Activated B cell treated with CpG ODN at 0.5 μM for 24 hours (primary cell): ENCODE results near the gene NOSTRIN. TPM values are rescaled to one million over a fixed set of nuclear protein-coding genes. Genes with fewer than 3 reads are reported as not detected.

Experiments used
- ATAC-seq: fragments of 200-7000 bp; cut with Tn5 transposase; one replicate; pipeline ENCODE4 v1.10.0; 2021; ENCODE audit warnings: low read depth, mild to moderate bottlenecking, moderate library complexity
- CTCF ChIA-PET: fragments of 350-600 bp; sonication (Branson Sonifier 250); formaldehyde crosslinking; loops from one replicate; lab custom pipeline; 2021; ENCODE audit warnings: antibody characterized with exemption; lab: Charles Lee
- POLR2A ChIA-PET: fragments of 350-600 bp; sonication (Branson Sonifier 250); formaldehyde crosslinking; loops from one replicate; lab custom pipeline; 2021; ENCODE audit warnings: antibody characterized with exemption; lab: Charles Lee
- DNase-seq: peaks from one replicate; pipeline ENCODE4 v3.0.0; 2022
- H3K27ac Mint-ChIP-seq: one replicate; pipeline ENCODE4 v1.8.0; 2020; ENCODE audit warnings: mixed read lengths
- H3K27me3 Mint-ChIP-seq: one replicate; pipeline ENCODE4 v1.8.0; 2021; ENCODE audit warnings: mixed read lengths
- H3K36me3 Mint-ChIP-seq: one replicate; pipeline ENCODE4 v1.8.0; 2021; ENCODE audit warnings: low read depth, mixed read lengths
- H3K4me1 Mint-ChIP-seq: one replicate; pipeline ENCODE4 v1.8.0; 2021; ENCODE audit warnings: mixed read lengths
- H3K4me3 Mint-ChIP-seq: one replicate; pipeline ENCODE4 v1.8.0; 2020; ENCODE audit warnings: mild to moderate bottlenecking, mixed read lengths
- H3K9me3 Mint-ChIP-seq: one replicate; pipeline ENCODE4 v1.8.0; 2020; ENCODE audit warnings: mixed read lengths
- CTCF ChIP-seq: fragments of 200-600 bp; IDR thresholded peaks from one replicate; pipeline ENCODE4 v1.8.0; 2022; ENCODE audit warnings: antibody characterized with exemption, mild to moderate bottlenecking
- intact Hi-C: fragments of 100-400 bp; cut with micrococcal nuclease; formaldehyde crosslinking; loops from one replicate; pipeline ENCODE4 v1.15.1; 2024
- total RNA-seq: library from RNA; stranded (reverse); gene quantifications from 2 replicates; pipeline ENCODE4 v1.2.3, GENCODE V29; 2022

NOSTRIN gene
- total RNA-seq, 1 donor from 2014 or later = not detected

- intact Hi-C loops = no loop called here
- Mint-ChIP-seq H3K36me3 (no peaks in the 10 kb centered on the region), H3K9me3 (no peaks in the 10 kb centered on the region), H3K4me1 (peaks cover 3% of the 10 kb centered on the region), H3K4me3 (no peak overlapping the region), H3K27ac (no peak overlapping the region), H3K27me3 (no peaks in the 10 kb centered on the region)
- DNase-seq (no peak), ATAC-seq (no peak)
- TF ChIP-seq CTCF = no peak
- CTCF ChIA-PET = no interaction called here
- POLR2A ChIA-PET = no interaction called here
Observed at GRCh38 chr2:168884975-168885374, 82.5 kb downstream of the NOSTRIN start.

DNA sequence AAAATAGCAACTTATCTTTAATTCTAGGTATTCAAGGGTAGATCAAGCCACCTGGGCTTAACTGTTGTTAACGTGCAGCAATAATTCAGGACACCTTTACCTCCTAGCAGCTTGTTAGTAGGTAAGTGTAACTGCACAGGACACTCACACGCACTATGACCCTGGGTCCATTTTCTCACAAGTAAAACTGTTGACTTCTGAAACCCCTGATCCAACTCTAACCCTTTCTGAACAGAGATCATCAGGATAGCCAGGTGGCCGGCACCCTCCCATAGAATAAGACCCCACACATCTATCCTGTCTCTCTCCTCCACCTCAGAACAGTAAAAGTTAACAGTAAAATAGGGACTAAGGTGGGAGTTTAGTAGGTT, 87.2 kb downstream of the NOSTRIN start:
- no peak for TF ChIP-seq CTCF
- Mint-ChIP-seq H3K36me3 (peaks cover 3% of the 10 kb centered on the region), H3K4me3 (peak overlapping the region; percentile 91), H3K4me1 (peaks cover 11% of the 10 kb centered on the region), H3K27ac (no peak overlapping the region), H3K9me3 (no peaks in the 10 kb centered on the region), H3K27me3 (peaks cover 5% of the 10 kb centered on the region)
- ATAC-seq (no peak), DNase-seq (no peak)
- ChIA-PET POLR2A (no interaction called here), CTCF (no interaction called here)
- intact Hi-C loops = loop anchor here (5.0 to 10.0 kb wide), 2 partner anchors 175 to 432 kb away; partner anchors contain the start of gene CERS6

DNA sequence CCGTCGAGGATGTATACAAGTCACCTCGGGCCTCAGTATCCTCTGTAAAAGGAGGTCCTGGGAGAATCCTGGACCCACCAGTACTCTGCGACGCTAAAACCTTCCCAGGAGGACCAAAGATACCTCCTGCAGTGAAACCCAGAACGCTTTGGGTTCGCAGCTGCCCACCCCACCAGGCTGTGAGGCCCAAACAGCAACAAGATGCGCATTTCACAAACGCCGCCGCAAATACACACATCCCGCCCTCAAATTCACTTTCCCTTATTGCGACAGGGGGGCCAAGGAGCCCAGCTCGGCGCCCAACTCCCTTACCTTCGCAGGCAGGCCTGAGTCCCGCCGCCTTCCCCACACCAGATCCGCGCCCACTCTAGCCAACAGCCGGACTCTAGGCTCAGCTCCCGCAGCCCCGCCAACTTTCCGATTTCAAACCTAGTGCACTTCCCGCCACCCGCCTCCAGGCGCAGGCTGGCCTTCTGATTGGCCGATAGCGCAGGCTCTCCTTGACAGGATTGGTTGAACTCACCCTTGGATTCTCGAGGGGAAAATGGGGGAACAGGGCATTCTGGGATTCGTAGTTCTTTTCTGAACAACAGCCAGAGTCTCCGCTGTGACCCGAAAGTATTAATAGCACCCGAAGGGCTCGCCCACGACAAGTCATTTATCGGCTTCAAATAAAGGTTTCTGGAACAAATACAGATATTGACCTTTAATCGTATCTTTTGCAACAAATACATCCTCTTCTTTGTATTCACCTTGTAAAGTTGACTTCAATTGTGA, 87.8 kb downstream of the NOSTRIN start, which contains the start of gene SPC25:
Gene SPC25, minus strand, starts transcription at position 425 of the 777 bp plus-strand sequence. CDS start 911 bp downstream, outside the sequence.
- Mint-ChIP-seq H3K4me1 (peaks cover 11% of the 10 kb centered on the region), H3K9me3 (no peaks in the 10 kb centered on the region), H3K27me3 (peaks cover 5% of the 10 kb centered on the region), H3K27ac (no peak within 1 kb of the TSS), H3K36me3 (peaks cover 3% of the 10 kb centered on the region), H3K4me3 (peak within 1 kb of the TSS; percentile 91)
- POLR2A ChIA-PET = no interaction called here
- ATAC-seq (peak; percentile 100), DNase-seq (peak; percentile 73)
- TF ChIP-seq CTCF = no peak
- CTCF ChIA-PET = no interaction called here
- intact Hi-C loops = loop anchor here (5.0 to 10.0 kb wide), 2 partner anchors 175 to 433 kb away; partner anchors contain the start of gene CERS6

- H3K9me3 Mint-ChIP-seq = no peaks in the 10 kb centered on the region
Observed at GRCh38 chr2:168892327-168892726, 89.9 kb downstream of the NOSTRIN start.

More at GRCh38 chr2:168892327-168892726, 89.9 kb downstream of the NOSTRIN start:
- intact Hi-C loops = loop anchor here (5.0 to 10.0 kb wide), 2 partner anchors 178 to 435 kb away; partner anchors contain the start of gene CERS6
- Mint-ChIP-seq H3K27me3 (peaks cover 5% of the 10 kb centered on the region), H3K36me3 (peaks cover 3% of the 10 kb centered on the region), H3K4me3 (no peak overlapping the region), H3K4me1 (peaks cover 11% of the 10 kb centered on the region), H3K27ac (no peak overlapping the region)
- CTCF ChIA-PET = no interaction called here
- ATAC-seq (no peak), DNase-seq (no peak)
- POLR2A ChIA-PET = no interaction called here
- TF ChIP-seq CTCF = no peak
